Liver (tissue), 9 donors: Measurements from ENCODE around the gene TNIP3. TPM values are rescaled to one million over a fixed set of nuclear protein-coding genes. Genes with fewer than 3 reads are reported as not detected.

Experiments used
- DNase-seq: peaks from one replicate; pipeline ENCODE4 v3.0.0-alpha.2; 2017; ENCODE audit warnings: low spot score
- H3K27ac ChIP-seq, 2 donors: one replicate each; pipeline ENCODE4 v1.7.0; 2013; ENCODE audit warnings: inconsistent platforms in 2 of 2, low read length in 2 of 2, control low read depth in 1 of 2, low read depth in 1 of 2, mild to moderate bottlenecking in 1 of 2
- H3K27me3 ChIP-seq, 4 donors: one replicate each; pipeline versions ENCODE4 v1.6.1 to v1.7.0; 2013; ENCODE audit warnings: low read length in 3 of 4, inconsistent platforms in 1 of 4, mild to moderate bottlenecking in 1 of 4, moderate library complexity in 1 of 4; ENCODE audit not compliant: control insufficient read depth in 4 of 4, insufficient read depth in 4 of 4
- H3K36me3 ChIP-seq, 4 donors: one replicate each; pipeline versions ENCODE4 v1.6.1 to v1.7.0; 2013; ENCODE audit warnings: low read length in 3 of 4, mild to moderate bottlenecking in 3 of 4, low read depth in 1 of 4, moderate library complexity in 1 of 4; ENCODE audit not compliant: control insufficient read depth in 4 of 4, insufficient read depth in 3 of 4
- H3K4me1 ChIP-seq, 4 donors: one replicate each; pipeline versions ENCODE4 v1.6.1 to v1.7.0; 2013; ENCODE audit warnings: low read length in 3 of 4, mild to moderate bottlenecking in 3 of 4, moderate library complexity in 1 of 4; ENCODE audit not compliant: control insufficient read depth in 4 of 4, insufficient read depth in 4 of 4
- H3K4me3 ChIP-seq, 3 donors: one replicate each; pipeline versions ENCODE4 v1.6.1 to v1.7.0; 2013; ENCODE audit warnings: low read length in 3 of 3, control low read depth in 1 of 3, low read depth in 1 of 3, mild to moderate bottlenecking in 1 of 3
- H3K9ac ChIP-seq, 2 donors: one replicate each; pipeline ENCODE4 v1.7.0; 2013; ENCODE audit warnings: low read length in 2 of 2, mild to moderate bottlenecking in 2 of 2, moderate library complexity in 2 of 2, control low read depth in 1 of 2, low read depth in 1 of 2
- H3K9me3 ChIP-seq, 4 donors: one replicate each; pipeline versions ENCODE4 v1.6.1 to v1.7.0; 2013; ENCODE audit warnings: low read length in 3 of 4; ENCODE audit not compliant: control insufficient read depth in 4 of 4
- EGR1 ChIP-seq, 2 donors: IDR thresholded peaks; 2 replicates each; pipeline ENCODE4 v1.6.1; 2016 to 2018; ENCODE audit warnings: antibody characterized with exemption in 2 of 2, low read depth in 2 of 2
- FOXA1 ChIP-seq: IDR thresholded peaks from 2 replicates; pipeline ENCODE4 v1.6.1; 2016; ENCODE audit warnings: antibody characterized with exemption
- GABPA ChIP-seq, 2 donors: IDR thresholded peaks in 1 of 2; conservative IDR thresholded peaks in 1 of 2; 2 replicates each; pipeline ENCODE4 v1.6.1; 2016; ENCODE audit warnings: antibody characterized with exemption in 2 of 2, mild to moderate bottlenecking in 1 of 2, moderate library complexity in 1 of 2
- HNF4A ChIP-seq, 2 donors: conservative IDR thresholded peaks; 2 replicates each; pipeline ENCODE4 v1.6.1; 2016; ENCODE audit warnings: antibody characterized with exemption in 2 of 2, mild to moderate bottlenecking in 2 of 2
- HNF4G ChIP-seq: IDR thresholded peaks from 2 replicates; pipeline ENCODE4 v1.6.1; 2016; ENCODE audit warnings: antibody characterized with exemption
- JUND ChIP-seq, 2 donors: IDR thresholded peaks; 2 replicates each; pipeline ENCODE4 v1.6.1; 2016; ENCODE audit warnings: antibody characterized with exemption in 2 of 2
- NR2F2 ChIP-seq: IDR thresholded peaks from 2 replicates; pipeline ENCODE4 v1.6.1; 2016; ENCODE audit warnings: antibody characterized with exemption
- RAD21 ChIP-seq, 2 donors: IDR thresholded peaks; 2 replicates each; pipeline ENCODE4 v1.6.1; 2016; ENCODE audit warnings: antibody characterized with exemption in 2 of 2, mild to moderate bottlenecking in 2 of 2
- RXRA ChIP-seq, 2 donors: IDR thresholded peaks; 2 replicates each; pipeline ENCODE4 v1.6.1; 2017 to 2018; ENCODE audit warnings: antibody characterized with exemption in 2 of 2, mild to moderate bottlenecking in 1 of 2
- SP1 ChIP-seq: IDR thresholded peaks from 2 replicates; pipeline ENCODE4 v1.6.1; 2018; ENCODE audit warnings: antibody characterized with exemption, mild to moderate bottlenecking
- TAF1 ChIP-seq: conservative IDR thresholded peaks from 2 replicates; pipeline ENCODE4 v1.6.1; 2016; ENCODE audit warnings: antibody characterized with exemption, mild to moderate bottlenecking
- YY1 ChIP-seq: IDR thresholded peaks from 2 replicates; pipeline ENCODE4 v1.6.1; 2016; ENCODE audit warnings: antibody characterized with exemption, mild to moderate bottlenecking
- WGBS: extraction: QIAGEN DNeasy Blood & Tissue Kit; methylation state at CpG from one replicate; pipeline ENCODE4 v1.1.7; 2013; 5-methylcytosine and 5-hydroxymethylcytosine counted together
- polyA plus RNA-seq, 2 donors: library from polyadenylated mRNA; stranded (reverse) in 1 of 2; unstranded in 1 of 2; fragments of 200-250 nt in 1 of 2; fragments of >200 nt in 1 of 2; fragmentation: Nextera tagmentation in 1 of 2; extraction: Ambion mirVana in 1 of 2; gene quantifications; one replicate each; pipeline versions ENCODE4 v1.2.1 to v1.2.3, GENCODE V29; 2013 to 2015
- total RNA-seq, 2 donors: library from RNA; depleted of rRNA; stranded (reverse); fragments of >200 nt; gene quantifications; one replicate each; pipeline ENCODE4 v1.2.3, GENCODE V29; 2014
- TF ChIP-seq, protein P1 (sequence below): IDR thresholded peaks from 2 replicates; pipeline ENCODE4 v1.6.1; 2016; ENCODE audit warnings: antibody characterized with exemption, mild to moderate bottlenecking
- TF ChIP-seq, protein P2 (sequence below): IDR thresholded peaks from 2 replicates; pipeline ENCODE4 v1.6.1; 2016; ENCODE audit warnings: antibody characterized with exemption
- TF ChIP-seq, protein P3 (sequence below): IDR thresholded peaks from 2 replicates; pipeline ENCODE4 v1.6.1; 2016; ENCODE audit warnings: antibody characterized with exemption
- donor health status: healthy.
- donor health status: healthy.
- donor health status: healthy.
- donor health status: healthy.
- donor health status: healthy.

TNIP3 gene
- total and polyA plus RNA-seq, 4 donors: 0.02 to 0.25 TPM; not detected in 2

- TF ChIP-seq, protein P1, sequence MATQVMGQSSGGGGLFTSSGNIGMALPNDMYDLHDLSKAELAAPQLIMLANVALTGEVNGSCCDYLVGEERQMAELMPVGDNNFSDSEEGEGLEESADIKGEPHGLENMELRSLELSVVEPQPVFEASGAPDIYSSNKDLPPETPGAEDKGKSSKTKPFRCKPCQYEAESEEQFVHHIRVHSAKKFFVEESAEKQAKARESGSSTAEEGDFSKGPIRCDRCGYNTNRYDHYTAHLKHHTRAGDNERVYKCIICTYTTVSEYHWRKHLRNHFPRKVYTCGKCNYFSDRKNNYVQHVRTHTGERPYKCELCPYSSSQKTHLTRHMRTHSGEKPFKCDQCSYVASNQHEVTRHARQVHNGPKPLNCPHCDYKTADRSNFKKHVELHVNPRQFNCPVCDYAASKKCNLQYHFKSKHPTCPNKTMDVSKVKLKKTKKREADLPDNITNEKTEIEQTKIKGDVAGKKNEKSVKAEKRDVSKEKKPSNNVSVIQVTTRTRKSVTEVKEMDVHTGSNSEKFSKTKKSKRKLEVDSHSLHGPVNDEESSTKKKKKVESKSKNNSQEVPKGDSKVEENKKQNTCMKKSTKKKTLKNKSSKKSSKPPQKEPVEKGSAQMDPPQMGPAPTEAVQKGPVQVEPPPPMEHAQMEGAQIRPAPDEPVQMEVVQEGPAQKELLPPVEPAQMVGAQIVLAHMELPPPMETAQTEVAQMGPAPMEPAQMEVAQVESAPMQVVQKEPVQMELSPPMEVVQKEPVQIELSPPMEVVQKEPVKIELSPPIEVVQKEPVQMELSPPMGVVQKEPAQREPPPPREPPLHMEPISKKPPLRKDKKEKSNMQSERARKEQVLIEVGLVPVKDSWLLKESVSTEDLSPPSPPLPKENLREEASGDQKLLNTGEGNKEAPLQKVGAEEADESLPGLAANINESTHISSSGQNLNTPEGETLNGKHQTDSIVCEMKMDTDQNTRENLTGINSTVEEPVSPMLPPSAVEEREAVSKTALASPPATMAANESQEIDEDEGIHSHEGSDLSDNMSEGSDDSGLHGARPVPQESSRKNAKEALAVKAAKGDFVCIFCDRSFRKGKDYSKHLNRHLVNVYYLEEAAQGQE: no peak
- no peak for TF ChIP-seq JUND (IDR thresholded peaks at IDR 0.05)
- no peak for TF ChIP-seq GABPA (IDR thresholded peaks at IDR 0.05 in 1 of 2, conservative IDR thresholded peaks at IDR 0.05 in 1 of 2)
Observed at GRCh38 chr4:121150486-121150885, 13.6 kb downstream of the TNIP3 start (continued).

- no peak overlapping the region for H3K27ac ChIP-seq
- no peaks in the 10 kb centered on the region for H3K36me3 ChIP-seq
- no peaks in the 10 kb centered on the region for H3K4me1 ChIP-seq
- no peaks in the 10 kb centered on the region for H3K9me3 ChIP-seq
- no peak for TF ChIP-seq HNF4A (conservative IDR thresholded peaks at IDR 0.05)
- H3K4me3 ChIP-seq: no peak overlapping the region
- no peak for DNase-seq
- H3K9ac ChIP-seq: no peak overlapping the region
- WGBS: 84% methylated on average over 4 of the region's 4 CpGs
- peaks cover 0 to 5% (median 0%) of the 10 kb centered on the region in 4 donors for H3K27me3 ChIP-seq
Observed at GRCh38 chr4:121150003-121150402, 14.1 kb downstream of the TNIP3 start.

DNA sequence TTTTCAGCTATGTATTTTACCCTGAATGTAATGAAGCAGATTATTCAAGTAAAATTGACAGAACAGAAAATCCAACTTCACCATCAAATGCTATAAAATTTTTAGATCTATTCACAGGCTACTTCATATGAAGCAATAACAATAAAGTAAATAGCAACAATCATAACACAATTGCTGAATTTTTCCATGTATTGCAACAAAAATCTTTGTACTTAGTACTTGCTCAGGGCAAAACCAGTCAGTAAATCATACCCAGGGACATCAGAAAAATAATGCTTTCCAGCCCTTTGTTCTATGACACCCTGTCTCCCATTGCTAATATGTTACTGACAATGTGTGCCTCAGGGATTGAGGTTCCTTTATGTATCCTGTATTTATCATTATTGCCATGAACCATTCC is 15.5 kb downstream of the TNIP3 start:
- peaks cover 0 to under 1% (median 0%) of the 10 kb centered on the region in 4 donors for H3K27me3 ChIP-seq
- no peak for TF ChIP-seq NR2F2
- TF ChIP-seq EGR1 (IDR thresholded peaks at IDR 0.05; ENCODE audit: low read depth in 2 of 2): no peak
- TF ChIP-seq, protein P2, sequence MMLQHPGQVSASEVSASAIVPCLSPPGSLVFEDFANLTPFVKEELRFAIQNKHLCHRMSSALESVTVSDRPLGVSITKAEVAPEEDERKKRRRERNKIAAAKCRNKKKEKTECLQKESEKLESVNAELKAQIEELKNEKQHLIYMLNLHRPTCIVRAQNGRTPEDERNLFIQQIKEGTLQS: no peak
- no peak for TF ChIP-seq RAD21 (IDR thresholded peaks at IDR 0.05)
- H3K4me1 ChIP-seq: no peaks in the 10 kb centered on the region
- H3K27ac ChIP-seq: no peak overlapping the region
- H3K4me3 ChIP-seq: no peak overlapping the region
- DNase-seq: no peak
- no peaks in the 10 kb centered on the region for H3K36me3 ChIP-seq
- H3K9ac ChIP-seq: no peak overlapping the region
- H3K9me3 ChIP-seq: no peaks in the 10 kb centered on the region

GRCh38 chr4:121148000-121148399 is 16.1 kb downstream of the TNIP3 start:
- H3K27ac ChIP-seq: no peak overlapping the region
- DNase-seq: no peak
- H3K4me3 ChIP-seq: no peak overlapping the region
- H3K36me3 ChIP-seq: no peaks in the 10 kb centered on the region
- H3K9me3 ChIP-seq: no peaks in the 10 kb centered on the region
- H3K9ac ChIP-seq: no peak overlapping the region
- 66% methylated on average over 4 of the region's 4 CpGs for WGBS
- TF ChIP-seq, protein P3, sequence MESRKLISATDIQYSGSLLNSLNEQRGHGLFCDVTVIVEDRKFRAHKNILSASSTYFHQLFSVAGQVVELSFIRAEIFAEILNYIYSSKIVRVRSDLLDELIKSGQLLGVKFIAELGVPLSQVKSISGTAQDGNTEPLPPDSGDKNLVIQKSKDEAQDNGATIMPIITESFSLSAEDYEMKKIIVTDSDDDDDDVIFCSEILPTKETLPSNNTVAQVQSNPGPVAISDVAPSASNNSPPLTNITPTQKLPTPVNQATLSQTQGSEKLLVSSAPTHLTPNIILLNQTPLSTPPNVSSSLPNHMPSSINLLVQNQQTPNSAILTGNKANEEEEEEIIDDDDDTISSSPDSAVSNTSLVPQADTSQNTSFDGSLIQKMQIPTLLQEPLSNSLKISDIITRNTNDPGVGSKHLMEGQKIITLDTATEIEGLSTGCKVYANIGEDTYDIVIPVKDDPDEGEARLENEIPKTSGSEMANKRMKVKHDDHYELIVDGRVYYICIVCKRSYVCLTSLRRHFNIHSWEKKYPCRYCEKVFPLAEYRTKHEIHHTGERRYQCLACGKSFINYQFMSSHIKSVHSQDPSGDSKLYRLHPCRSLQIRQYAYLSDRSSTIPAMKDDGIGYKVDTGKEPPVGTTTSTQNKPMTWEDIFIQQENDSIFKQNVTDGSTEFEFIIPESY: no peak
- TF ChIP-seq RAD21 (IDR thresholded peaks at IDR 0.05) (no peak), FOXA1 (no peak), HNF4G (no peak), YY1 (no peak), EGR1 (IDR thresholded peaks at IDR 0.05; ENCODE audit: low read depth in 2 of 2) (no peak), HNF4A (conservative IDR thresholded peaks at IDR 0.05) (no peak), TAF1 (no peak), GABPA (IDR thresholded peaks at IDR 0.05 in 1 of 2, conservative IDR thresholded peaks at IDR 0.05 in 1 of 2) (no peak), JUND (IDR thresholded peaks at IDR 0.05) (no peak), NR2F2 (no peak), RXRA (IDR thresholded peaks at IDR 0.05) (no peak), SP1 (no peak)
- TF ChIP-seq, protein P2: no peak
- H3K27me3 ChIP-seq: no peaks in the 10 kb centered on the region
- no peaks in the 10 kb centered on the region for H3K4me1 ChIP-seq
